ENCODE data around the gene RRAGD. TPM values are rescaled to one million over a fixed set of nuclear protein-coding genes. Genes with fewer than 3 reads are reported as not detected.

RRAGD gene
- polyA plus RNA-seq, 1 of the 3 experiments (the other 2 are of a cell fraction), result 0.07 TPM

GRCh38 chr6:89375427-89376267 is 36.4 kb downstream of the RRAGD start:
- 53% methylated on average over 6 of the region's 6 CpGs for WGBS (ENCODE audit: low lambda C conversion rate)
- H3K4me2 ChIP-seq, result no peak overlapping the region
- H3K27me3 ChIP-seq (ENCODE audit: insufficient read depth), result no peaks in the 10 kb centered on the region; the same call in 1 of the 2 replicates
- POLR2A ChIA-PET, result interaction anchor here (1.0 kb wide), 1 partner anchor 14 kb away, joined by 3 read pairs; no protein-coding TSS in a partner anchor
- peak; percentile 60 for DNase-seq
- no peaks in the 10 kb centered on the region for H3K36me3 ChIP-seq (replicated peaks in 1 of 2; ENCODE audit: control insufficient read depth in 1 of 2, insufficient read depth in 2 of 2, low read length in 1 of 2)
- no peak overlapping the region for H2AFZ ChIP-seq (ENCODE audit: low read depth)
- CTCF ChIA-PET, result interaction anchor here (0.9 to 2.1 kb wide), 13 partner anchors 7 to 393 kb away, joined by 3 to 11 read pairs (median 4); partner anchors contain the start of gene ANKRD6
- H3K9ac ChIP-seq, result no peak overlapping the region
- H3K4me3 ChIP-seq (ENCODE audit: low read depth in 2 of 2, low read length in 1 of 2), result no peak overlapping the region
- H3K9me3 ChIP-seq, result no peaks in the 10 kb centered on the region
- no peaks in the 10 kb centered on the region for H4K20me1 ChIP-seq (ENCODE audit: insufficient read depth)
- peaks cover 0 to 8% of the 10 kb centered on the region in 2 experiments; a peak in 2 of 4 replicates for H3K4me1 ChIP-seq (ENCODE audit: control insufficient read depth in 1 of 2, insufficient read depth in 2 of 2, low read depth in 1 of 2, low read length in 1 of 2)
- no peaks in the 10 kb centered on the region for H3K79me2 ChIP-seq (ENCODE audit: insufficient read depth)
- H3K9me2 ChIP-seq, result no peaks in the 10 kb centered on the region
- peak overlapping the region in 1 of 2 experiments; percentile 25; a peak in 1 of 4 replicates for H3K27ac ChIP-seq (ENCODE audit: low read depth in 2 of 2, low read length in 1 of 2)
- no peaks in the 10 kb centered on the region for H3F3A ChIP-seq (replicated peaks; ENCODE audit: insufficient read depth)
- TF ChIP-seq EP300 (IDR thresholded peaks at IDR 0.05; ENCODE audit: borderline replicate concordance in 1 of 2, low read depth in 1 of 2, low read length in 1 of 2) (peak in 1 of 2 experiments; percentile 71; a peak in 2 of 4 replicates), EZH2phosphoT487 (IDR thresholded peaks at IDR 0.05; ENCODE audit: borderline replicate concordance, low read depth) (no peak), RAD21 (IDR thresholded peaks at IDR 0.05; ENCODE audit: low read length) (peak; percentile 24; the same call in 1 of the 2 replicates), RXRA (IDR thresholded peaks at IDR 0.05; ENCODE audit: borderline replicate concordance, low read depth) (no peak), JUND (IDR thresholded peaks at IDR 0.05) (no peak), ELF1 (IDR thresholded peaks at IDR 0.05) (no peak), SIN3A (IDR thresholded peaks at IDR 0.05; ENCODE audit: borderline replicate concordance, low read depth, low read length) (no peak), TCF12 (IDR thresholded peaks at IDR 0.05) (peak; percentile 17; the same call in 1 of the 2 replicates), TAF1 (IDR thresholded peaks at IDR 0.05; ENCODE audit: borderline replicate concordance, low read depth, low read length) (no peak), CHD2 (IDR thresholded peaks at IDR 0.05; ENCODE audit: low read length, partially characterized antibody) (peak; percentile 37), CTCF (IDR thresholded peaks at IDR 0.05) (no peak; the same call in 1 of the 2 replicates), FOXM1 (IDR thresholded peaks at IDR 0.05; ENCODE audit: low read depth) (no peak), NRF1 (IDR thresholded peaks at IDR 0.05; ENCODE audit: low read depth, low read length) (no peak), MXI1 (IDR thresholded peaks at IDR 0.05; ENCODE audit: low read depth, low read length) (0 out of 2 replicates have a peak, but pooled peaks have one; percentile 15), FOXJ3 (CRISPR knock-in tag; IDR thresholded peaks at IDR 0.05) (no peak), RFX5 (IDR thresholded peaks at IDR 0.05; ENCODE audit: low read length) (no peak), NFIC (IDR thresholded peaks at IDR 0.05; ENCODE audit: borderline replicate concordance) (no peak), GATA2 (CRISPR knock-in tag; IDR thresholded peaks at IDR 0.05) (peak; percentile 80), FOSL2 (IDR thresholded peaks at IDR 0.05; ENCODE audit: borderline replicate concordance, low read depth) (no peak), SMC3 (IDR thresholded peaks at IDR 0.05; ENCODE audit: low read depth, low read length) (no peak)
- TF ChIP-seq, protein P1, sequence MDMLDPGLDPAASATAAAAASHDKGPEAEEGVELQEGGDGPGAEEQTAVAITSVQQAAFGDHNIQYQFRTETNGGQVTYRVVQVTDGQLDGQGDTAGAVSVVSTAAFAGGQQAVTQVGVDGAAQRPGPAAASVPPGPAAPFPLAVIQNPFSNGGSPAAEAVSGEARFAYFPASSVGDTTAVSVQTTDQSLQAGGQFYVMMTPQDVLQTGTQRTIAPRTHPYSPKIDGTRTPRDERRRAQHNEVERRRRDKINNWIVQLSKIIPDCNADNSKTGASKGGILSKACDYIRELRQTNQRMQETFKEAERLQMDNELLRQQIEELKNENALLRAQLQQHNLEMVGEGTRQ (IDR thresholded peaks at IDR 0.05; ENCODE audit: borderline replicate concordance, low read depth, low read length), result no peak
- TF ChIP-seq, protein P2, sequence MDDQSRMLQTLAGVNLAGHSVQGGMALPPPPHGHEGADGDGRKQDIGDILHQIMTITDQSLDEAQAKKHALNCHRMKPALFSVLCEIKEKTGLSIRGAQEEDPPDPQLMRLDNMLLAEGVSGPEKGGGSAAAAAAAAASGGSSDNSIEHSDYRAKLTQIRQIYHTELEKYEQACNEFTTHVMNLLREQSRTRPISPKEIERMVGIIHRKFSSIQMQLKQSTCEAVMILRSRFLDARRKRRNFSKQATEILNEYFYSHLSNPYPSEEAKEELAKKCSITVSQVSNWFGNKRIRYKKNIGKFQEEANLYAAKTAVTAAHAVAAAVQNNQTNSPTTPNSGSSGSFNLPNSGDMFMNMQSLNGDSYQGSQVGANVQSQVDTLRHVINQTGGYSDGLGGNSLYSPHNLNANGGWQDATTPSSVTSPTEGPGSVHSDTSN (IDR thresholded peaks at IDR 0.05), result no peak
- TF ChIP-seq, protein P3, sequence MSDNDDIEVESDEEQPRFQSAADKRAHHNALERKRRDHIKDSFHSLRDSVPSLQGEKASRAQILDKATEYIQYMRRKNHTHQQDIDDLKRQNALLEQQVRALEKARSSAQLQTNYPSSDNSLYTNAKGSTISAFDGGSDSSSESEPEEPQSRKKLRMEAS (IDR thresholded peaks at IDR 0.05; ENCODE audit: low read depth), result no peak
- TF ChIP-seq, protein P4, sequence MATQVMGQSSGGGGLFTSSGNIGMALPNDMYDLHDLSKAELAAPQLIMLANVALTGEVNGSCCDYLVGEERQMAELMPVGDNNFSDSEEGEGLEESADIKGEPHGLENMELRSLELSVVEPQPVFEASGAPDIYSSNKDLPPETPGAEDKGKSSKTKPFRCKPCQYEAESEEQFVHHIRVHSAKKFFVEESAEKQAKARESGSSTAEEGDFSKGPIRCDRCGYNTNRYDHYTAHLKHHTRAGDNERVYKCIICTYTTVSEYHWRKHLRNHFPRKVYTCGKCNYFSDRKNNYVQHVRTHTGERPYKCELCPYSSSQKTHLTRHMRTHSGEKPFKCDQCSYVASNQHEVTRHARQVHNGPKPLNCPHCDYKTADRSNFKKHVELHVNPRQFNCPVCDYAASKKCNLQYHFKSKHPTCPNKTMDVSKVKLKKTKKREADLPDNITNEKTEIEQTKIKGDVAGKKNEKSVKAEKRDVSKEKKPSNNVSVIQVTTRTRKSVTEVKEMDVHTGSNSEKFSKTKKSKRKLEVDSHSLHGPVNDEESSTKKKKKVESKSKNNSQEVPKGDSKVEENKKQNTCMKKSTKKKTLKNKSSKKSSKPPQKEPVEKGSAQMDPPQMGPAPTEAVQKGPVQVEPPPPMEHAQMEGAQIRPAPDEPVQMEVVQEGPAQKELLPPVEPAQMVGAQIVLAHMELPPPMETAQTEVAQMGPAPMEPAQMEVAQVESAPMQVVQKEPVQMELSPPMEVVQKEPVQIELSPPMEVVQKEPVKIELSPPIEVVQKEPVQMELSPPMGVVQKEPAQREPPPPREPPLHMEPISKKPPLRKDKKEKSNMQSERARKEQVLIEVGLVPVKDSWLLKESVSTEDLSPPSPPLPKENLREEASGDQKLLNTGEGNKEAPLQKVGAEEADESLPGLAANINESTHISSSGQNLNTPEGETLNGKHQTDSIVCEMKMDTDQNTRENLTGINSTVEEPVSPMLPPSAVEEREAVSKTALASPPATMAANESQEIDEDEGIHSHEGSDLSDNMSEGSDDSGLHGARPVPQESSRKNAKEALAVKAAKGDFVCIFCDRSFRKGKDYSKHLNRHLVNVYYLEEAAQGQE (IDR thresholded peaks at IDR 0.05; ENCODE audit: low read depth, low read length), result no peak
